Dendritic cell treated with granulocyte-macrophage colony-stimulating factor and Interleukin-4, amounts not matched to agents 40 ng/mL and 50 ng/mL, for 4 days (primary cell): Measurements from ENCODE around the gene CD276.
A peak's percentile ranks its signal among the peaks of the same experiment; 100 is the strongest.
"Not testable (repeated sequence)": the region's sequence is repeated elsewhere in the genome, so short reads cannot be mapped to it uniquely, and the experiment has no call there.

Experiments
- H3K27ac Mint-ChIP-seq: one replicate; pipeline ENCODE4 v1.8.0; 2022; ENCODE audit warnings: mild to moderate bottlenecking, mixed read lengths
- H3K27me3 Mint-ChIP-seq: one replicate; pipeline ENCODE4 v1.8.0; 2022; ENCODE audit warnings: mild to moderate bottlenecking, mixed read lengths
- H3K36me3 Mint-ChIP-seq: one replicate; pipeline ENCODE4 v1.8.0; 2022; ENCODE audit warnings: low read depth, mixed read lengths
- H3K4me1 Mint-ChIP-seq: one replicate; pipeline ENCODE4 v1.8.0; 2022; ENCODE audit warnings: low read depth, mixed read lengths
- H3K4me3 Mint-ChIP-seq: one replicate; pipeline ENCODE4 v1.8.0; 2022; ENCODE audit warnings: mild to moderate bottlenecking, moderate library complexity, mixed read lengths
- H3K9me3 Mint-ChIP-seq: one replicate; pipeline ENCODE4 v1.8.0; 2022; ENCODE audit warnings: mixed read lengths
- intact Hi-C: fragments of 100-400 bp; cut with micrococcal nuclease; formaldehyde crosslinking; loops from one replicate; pipeline ENCODE4 v1.15.0; 2022

CD276 gene

DNA sequence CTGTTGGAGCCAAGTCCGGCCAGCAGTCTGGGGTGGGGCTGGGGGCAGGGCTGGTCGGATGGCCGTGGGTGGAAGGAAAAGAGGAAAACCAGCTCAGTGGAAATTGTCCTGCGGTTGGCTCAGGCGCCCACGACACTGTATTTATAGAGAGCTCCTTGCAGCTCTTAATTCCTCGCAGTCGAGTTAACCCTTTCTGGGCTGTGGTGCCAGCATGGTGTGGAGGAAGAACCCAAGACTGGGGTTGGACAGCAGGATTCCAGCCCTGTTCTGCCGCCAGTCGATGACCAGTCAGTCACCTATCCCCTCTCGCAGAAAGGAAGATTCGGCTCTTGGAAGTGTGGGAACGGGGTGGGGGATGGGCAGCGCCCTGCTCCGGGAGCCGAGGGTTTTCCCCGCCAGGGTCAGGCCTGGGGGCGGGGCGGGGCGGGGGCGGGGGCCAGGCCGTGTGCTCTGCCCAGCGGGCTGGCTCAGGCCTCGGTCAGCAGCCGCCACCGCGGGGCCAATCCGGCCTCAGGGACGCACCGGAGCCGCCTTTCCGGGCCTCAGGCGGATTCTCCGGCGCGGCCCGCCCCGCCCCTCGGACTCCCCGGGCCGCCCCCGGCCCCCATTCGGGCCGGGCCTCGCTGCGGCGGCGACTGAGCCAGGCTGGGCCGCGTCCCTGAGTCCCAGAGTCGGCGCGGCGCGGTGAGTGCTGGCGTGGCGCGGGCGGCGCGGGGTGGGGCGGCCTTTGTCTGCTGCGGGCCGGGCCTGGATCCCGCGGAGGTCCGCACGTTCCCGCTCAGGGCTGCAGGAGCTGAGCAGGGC lies at the start of gene CD276:
Gene CD276, plus strand, starts transcription at position 607 of the 804 bp plus-strand sequence. CDS start 15,257 bp downstream, outside the sequence.
- H3K4me1 Mint-ChIP-seq: peaks cover 42% of the 10 kb centered on the region
- H3K9me3 Mint-ChIP-seq: no peaks in the 10 kb centered on the region
- H3K36me3 Mint-ChIP-seq: peaks cover 8% of the 10 kb centered on the region
- intact Hi-C loops: loop anchor here (2.0 to 10.0 kb wide), 3 partner anchors 13 to 899 kb away; partner anchors contain the start of gene ADPGK
- peaks cover 60% of the 10 kb centered on the region for H3K27me3 Mint-ChIP-seq
- peak within 1 kb of the TSS; percentile 94 for H3K4me3 Mint-ChIP-seq
- H3K27ac Mint-ChIP-seq: peak within 1 kb of the TSS; percentile 87

DNA sequence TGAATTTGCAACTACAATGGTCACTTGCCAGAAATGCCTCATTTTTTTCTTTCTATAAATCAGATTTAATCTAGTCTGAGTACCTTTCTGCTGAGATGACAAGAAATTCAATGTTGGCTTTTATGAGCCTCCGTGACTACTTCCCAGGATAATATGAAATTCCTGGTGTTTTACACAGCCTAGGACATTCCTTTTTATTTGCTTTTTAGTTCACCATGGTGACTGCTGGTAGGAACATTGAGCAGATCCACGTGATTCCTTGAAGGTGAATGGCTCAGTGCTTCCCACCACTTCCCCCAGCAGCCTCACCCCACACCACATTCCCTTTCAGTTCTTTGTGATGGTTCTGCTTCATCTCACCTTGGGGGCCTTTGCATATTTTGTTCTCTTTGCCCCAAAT lies 46.7 kb upstream of the CD276 start:
- H3K27me3 Mint-ChIP-seq: peaks cover 20% of the 10 kb centered on the region
- H3K9me3 Mint-ChIP-seq: peaks cover 8% of the 10 kb centered on the region

GRCh38 chr15:73639464-73639863 lies 44.7 kb upstream of the CD276 start:
- not testable (repeated sequence) for H3K27ac Mint-ChIP-seq, H3K4me1 Mint-ChIP-seq, H3K36me3 Mint-ChIP-seq, H3K4me3 Mint-ChIP-seq, H3K9me3 Mint-ChIP-seq
- peaks cover 20% of the 10 kb centered on the region for H3K27me3 Mint-ChIP-seq
- intact Hi-C loops: loop anchor here (5.0 to 10.0 kb wide), 2 partner anchors 43 to 1525 kb away; partner anchors contain the start of genes CD276, MYO9A and SENP8

More for the DNA sequence above, 46.7 kb upstream of the CD276 start:
- peaks cover 5% of the 10 kb centered on the region for H3K36me3 Mint-ChIP-seq
- intact Hi-C loops: loop anchor here (2.0 to 10.0 kb wide), 3 partner anchors 45 to 1523 kb away; partner anchors contain the start of genes CD276, MYO9A and SENP8
- no peak overlapping the region for H3K4me3 Mint-ChIP-seq
- H3K27ac Mint-ChIP-seq: no peak overlapping the region
- H3K4me1 Mint-ChIP-seq: peaks cover 16% of the 10 kb centered on the region

DNA sequence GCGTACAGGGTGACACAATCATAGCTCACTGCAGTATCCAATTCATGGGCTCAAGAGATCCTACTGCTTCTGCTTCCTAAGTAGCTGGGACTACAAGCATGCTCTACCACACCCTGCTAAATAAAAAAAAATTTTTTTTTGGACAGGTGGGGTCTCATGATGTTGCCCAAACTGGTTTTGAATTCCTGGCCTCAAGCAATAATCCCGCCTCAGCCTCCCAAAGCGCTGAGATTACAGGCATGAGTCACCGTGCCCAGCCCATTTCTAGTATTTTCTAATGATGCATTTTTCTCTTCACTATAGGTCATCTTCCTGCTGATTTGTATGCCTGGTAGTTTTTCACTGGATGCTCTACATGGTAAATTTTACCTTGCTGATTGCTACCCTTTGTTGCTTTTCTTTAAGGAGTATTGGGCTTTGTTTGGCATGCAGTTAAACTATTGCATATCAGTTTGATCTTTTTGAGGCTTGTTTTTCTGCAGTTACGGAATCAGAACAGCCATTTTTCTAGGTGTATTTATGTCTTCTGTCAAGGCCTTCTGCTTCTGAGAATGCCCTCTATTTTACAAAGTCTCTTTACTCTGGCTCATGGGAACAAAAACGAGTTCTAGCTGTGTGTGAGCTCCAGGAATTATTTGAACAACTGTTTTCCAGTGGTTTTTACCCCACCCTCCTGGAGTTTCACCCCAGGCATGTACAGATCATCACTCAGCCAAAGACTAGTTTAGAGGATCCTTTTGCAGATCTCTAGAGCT lies 36.7 kb upstream of the CD276 start:
- Mint-ChIP-seq H3K27ac (no peak overlapping the region), H3K36me3 (no peaks in the 10 kb centered on the region), H3K27me3 (no peaks in the 10 kb centered on the region), H3K9me3 (no peaks in the 10 kb centered on the region), H3K4me1 (peaks cover 28% of the 10 kb centered on the region), H3K4me3 (no peak overlapping the region)
- intact Hi-C loops: no loop called here

DNA sequence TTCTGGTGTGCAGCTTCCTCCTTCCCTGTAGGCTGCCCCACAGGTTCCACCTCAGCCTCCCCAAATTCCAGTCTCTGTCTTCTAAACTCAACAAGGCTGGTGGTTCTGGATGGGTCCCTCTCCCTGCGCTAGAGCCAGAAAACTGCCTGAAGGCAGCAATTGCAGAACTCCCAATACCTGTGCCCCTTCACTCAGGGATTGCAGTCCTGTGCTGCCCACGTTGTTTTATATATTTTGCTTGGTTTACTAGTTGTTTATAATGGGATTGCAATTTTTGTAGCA lies 36.2 kb upstream of the CD276 start:
- Mint-ChIP-seq H3K36me3 (no peaks in the 10 kb centered on the region), H3K27ac (no peak overlapping the region), H3K4me1 (peaks cover 28% of the 10 kb centered on the region)

DNA sequence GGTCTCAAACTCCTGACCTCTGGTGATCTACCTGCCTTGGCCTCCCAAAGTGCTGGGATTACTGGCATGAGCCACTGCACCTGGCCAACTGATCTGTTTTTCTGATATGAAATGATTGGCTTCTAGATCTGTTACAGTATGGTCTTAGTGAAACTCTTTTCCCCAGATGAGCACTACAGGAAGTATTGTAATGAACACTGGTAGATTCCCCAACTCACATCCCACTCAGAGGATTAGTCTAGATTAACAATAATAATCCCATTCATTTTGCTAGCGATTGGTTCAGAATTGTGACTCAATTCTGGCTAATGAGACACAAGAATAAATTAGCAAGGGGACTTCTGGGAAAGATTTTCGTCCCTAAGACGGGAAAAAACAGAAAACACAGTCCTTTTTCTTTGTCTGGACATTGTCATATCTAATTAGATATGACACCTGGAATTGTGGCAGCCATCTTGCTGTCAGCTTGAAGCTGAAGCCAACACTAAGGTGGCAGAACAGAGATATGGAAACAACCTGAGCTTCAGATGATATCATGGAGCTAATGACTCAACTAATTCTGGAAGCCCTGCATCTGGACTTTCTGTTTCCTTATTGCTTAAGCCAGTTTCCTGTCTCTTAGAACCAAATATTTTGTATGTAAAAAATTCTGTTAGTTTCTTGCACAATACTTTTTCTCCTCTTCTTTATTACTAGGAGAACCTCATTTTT lies 33.6 kb upstream of the CD276 start:
- Mint-ChIP-seq H3K27ac (no peak overlapping the region), H3K36me3 (no peaks in the 10 kb centered on the region), H3K27me3 (no peaks in the 10 kb centered on the region), H3K4me1 (peaks cover 38% of the 10 kb centered on the region), H3K4me3 (no peak overlapping the region), H3K9me3 (no peaks in the 10 kb centered on the region)
- intact Hi-C loops: no loop called here

More for the DNA sequence above, 36.2 kb upstream of the CD276 start:
- H3K4me3 Mint-ChIP-seq: no peak overlapping the region
- intact Hi-C loops: no loop called here
- H3K9me3 Mint-ChIP-seq: no peaks in the 10 kb centered on the region
- no peaks in the 10 kb centered on the region for H3K27me3 Mint-ChIP-seq

DNA sequence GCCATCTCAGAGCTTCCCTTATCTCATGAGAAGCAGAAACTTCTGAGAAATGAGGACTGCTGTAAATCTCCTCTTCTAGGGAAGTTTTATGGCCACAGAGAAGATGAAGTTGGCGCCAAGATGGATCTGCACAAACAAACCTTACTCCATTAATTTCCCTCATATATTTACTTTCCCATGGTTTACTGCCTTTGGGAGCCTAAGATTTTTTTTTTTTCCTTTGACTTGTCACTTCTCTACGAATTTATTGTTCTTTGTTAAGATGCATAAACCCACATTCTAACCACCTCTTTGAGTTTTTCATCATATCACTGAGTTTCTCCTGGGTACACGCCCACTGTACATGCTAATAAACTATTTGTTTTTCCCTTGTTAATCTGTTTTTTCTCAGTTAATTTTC lies 29.5 kb upstream of the CD276 start:
- Mint-ChIP-seq H3K27me3 (peaks cover 4% of the 10 kb centered on the region), H3K9me3 (no peaks in the 10 kb centered on the region), H3K27ac (no peak overlapping the region), H3K4me1 (peaks cover 32% of the 10 kb centered on the region), H3K36me3 (no peaks in the 10 kb centered on the region), H3K4me3 (no peak overlapping the region)
- intact Hi-C loops: no loop called here

DNA sequence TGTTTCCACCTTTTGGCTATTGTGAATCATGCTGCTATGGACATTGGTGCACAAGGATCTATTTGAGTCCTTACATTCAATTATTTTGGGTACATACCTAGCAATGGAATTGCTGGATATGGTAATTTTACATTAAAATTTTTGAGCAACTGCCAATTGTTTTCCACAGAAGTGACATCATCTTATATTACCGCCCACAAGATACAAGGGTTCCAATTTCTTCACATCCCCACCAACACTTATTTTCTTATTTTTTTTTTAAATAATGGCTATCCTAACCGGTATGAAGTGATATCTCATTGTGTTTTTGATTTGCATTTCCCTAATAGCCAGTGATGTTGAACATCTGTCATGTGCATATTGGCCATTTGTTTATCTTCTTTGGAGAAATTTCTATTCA lies 28.5 kb upstream of the CD276 start:
- Mint-ChIP-seq H3K36me3 (no peaks in the 10 kb centered on the region), H3K4me3 (no peak overlapping the region), H3K9me3 (no peaks in the 10 kb centered on the region), H3K4me1 (peaks cover 23% of the 10 kb centered on the region), H3K27me3 (peaks cover 4% of the 10 kb centered on the region), H3K27ac (no peak overlapping the region)
- intact Hi-C loops: no loop called here

DNA sequence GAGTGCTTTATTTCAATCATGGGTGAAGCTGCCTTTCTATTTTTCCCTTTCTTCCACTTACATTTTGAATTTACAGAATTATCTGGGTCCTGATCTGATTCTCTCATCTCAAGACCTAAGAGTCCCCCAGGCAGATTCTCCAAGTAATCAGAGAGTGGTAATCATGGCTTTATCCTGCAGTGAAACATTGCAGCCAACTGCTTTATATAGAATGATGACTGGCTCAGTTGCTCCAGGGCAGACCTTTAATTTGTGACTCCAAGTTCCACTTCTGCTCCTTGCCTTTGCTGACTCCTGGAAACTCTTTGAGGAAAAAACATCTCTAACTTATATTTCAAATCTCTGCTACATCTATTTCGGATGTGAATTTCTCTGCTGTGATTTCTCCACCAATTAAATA lies 25.5 kb upstream of the CD276 start:
- intact Hi-C loops: no loop called here
- H3K27me3 Mint-ChIP-seq: peaks cover 7% of the 10 kb centered on the region
- H3K9me3 Mint-ChIP-seq: peaks cover 10% of the 10 kb centered on the region
- no peak overlapping the region for H3K27ac Mint-ChIP-seq
- H3K36me3 Mint-ChIP-seq: no peaks in the 10 kb centered on the region
- H3K4me3 Mint-ChIP-seq: no peak overlapping the region
- peaks cover 10% of the 10 kb centered on the region for H3K4me1 Mint-ChIP-seq

- Mint-ChIP-seq H3K27ac (no peak overlapping the region), H3K9me3 (peaks cover 10% of the 10 kb centered on the region), H3K36me3 (no peaks in the 10 kb centered on the region), H3K27me3 (peaks cover 7% of the 10 kb centered on the region), H3K4me3 (no peak overlapping the region), H3K4me1 (peaks cover under 1% of the 10 kb centered on the region)
- intact Hi-C loops: no loop called here
Measured at GRCh38 chr15:73660455-73660854, 23.7 kb upstream of the CD276 start.

DNA sequence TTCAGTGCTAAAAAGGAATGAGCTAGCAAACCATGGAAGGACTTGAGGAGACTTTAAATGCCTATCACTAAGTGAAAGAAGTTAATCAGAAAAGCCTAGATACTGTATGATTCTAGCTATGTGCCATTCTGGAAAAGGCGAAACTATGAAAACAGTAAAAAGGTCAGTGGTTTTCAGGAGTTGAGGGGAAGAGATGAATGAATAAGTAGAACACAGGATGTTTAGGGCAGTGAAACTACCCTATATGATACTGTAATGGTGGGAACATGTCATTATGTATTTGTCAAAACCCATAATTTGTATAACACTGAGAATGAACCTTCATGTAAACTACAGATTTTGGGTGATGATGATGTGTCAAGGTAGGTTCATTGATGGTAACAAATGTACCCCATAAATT lies 9.6 kb upstream of the CD276 start:
- intact Hi-C loops: no loop called here
- H3K4me3 Mint-ChIP-seq: no peak overlapping the region
- H3K27me3 Mint-ChIP-seq: peaks cover 40% of the 10 kb centered on the region
- H3K4me1 Mint-ChIP-seq: peaks cover 9% of the 10 kb centered on the region
- no peaks in the 10 kb centered on the region for H3K9me3 Mint-ChIP-seq
- no peaks in the 10 kb centered on the region for H3K36me3 Mint-ChIP-seq
- no peak overlapping the region for H3K27ac Mint-ChIP-seq

DNA sequence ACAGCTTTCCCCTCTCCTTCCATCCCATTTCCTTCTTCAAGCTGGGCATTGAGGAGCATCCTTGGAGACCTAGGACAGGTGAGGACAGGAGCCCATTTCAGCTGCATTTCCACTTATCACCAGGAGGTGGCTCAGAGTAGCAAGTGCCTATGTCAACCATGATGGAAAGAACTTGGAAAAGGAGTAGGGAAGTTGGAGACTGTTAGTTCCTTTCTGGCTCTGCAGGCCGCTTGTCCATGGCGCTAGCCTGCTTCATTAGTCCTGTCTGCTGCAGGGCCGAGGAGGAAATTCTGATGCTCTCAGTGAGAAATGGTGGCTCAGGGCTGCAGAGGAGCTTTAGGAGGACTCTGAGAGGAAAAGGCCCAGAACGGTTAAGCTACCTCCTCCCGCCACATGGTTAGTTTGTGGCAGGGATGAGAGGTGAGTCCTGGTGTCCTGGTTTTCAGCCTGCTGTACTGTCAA lies 7.0 kb upstream of the CD276 start:
- H3K27me3 Mint-ChIP-seq: peaks cover 42% of the 10 kb centered on the region
- H3K27ac Mint-ChIP-seq: no peak overlapping the region
- H3K9me3 Mint-ChIP-seq: no peaks in the 10 kb centered on the region
- H3K36me3 Mint-ChIP-seq: no peaks in the 10 kb centered on the region
- H3K4me1 Mint-ChIP-seq: peaks cover 28% of the 10 kb centered on the region
- no peak overlapping the region for H3K4me3 Mint-ChIP-seq
- intact Hi-C loops: loop anchor here (1.0 kb wide), 1 partner anchor 23 kb away; no protein-coding TSS in a partner anchor

GRCh38 chr15:73677733-73678132 lies 6.5 kb upstream of the CD276 start:
- intact Hi-C loops: loop anchor here (1.0 kb wide), 1 partner anchor 23 kb away; no protein-coding TSS in a partner anchor
- Mint-ChIP-seq H3K27ac (no peak overlapping the region), H3K4me1 (peaks cover 33% of the 10 kb centered on the region), H3K9me3 (no peaks in the 10 kb centered on the region), H3K27me3 (peaks cover 47% of the 10 kb centered on the region), H3K4me3 (no peak overlapping the region), H3K36me3 (no peaks in the 10 kb centered on the region)

DNA sequence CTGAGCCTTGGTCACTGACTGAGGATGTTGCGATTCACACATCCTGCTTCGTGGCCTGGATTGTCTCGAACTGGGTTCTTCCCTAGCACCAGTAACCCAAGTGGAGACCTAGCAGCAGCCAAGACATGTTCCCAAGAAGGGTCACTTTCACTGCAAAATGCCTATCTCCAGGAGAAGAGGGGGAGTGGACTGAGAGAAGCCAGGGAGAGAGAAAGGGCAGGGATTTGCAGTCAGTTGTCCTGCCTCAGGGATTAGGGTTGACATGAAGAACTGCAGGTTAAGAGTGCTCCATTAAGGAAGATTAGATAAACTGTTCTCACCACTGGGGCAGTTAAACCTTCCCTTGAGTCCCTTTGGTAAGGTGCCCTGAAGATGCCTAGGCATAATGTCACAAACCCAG lies 5.7 kb upstream of the CD276 start:
- peaks cover 41% of the 10 kb centered on the region for H3K4me1 Mint-ChIP-seq
- intact Hi-C loops: no loop called here
- peak overlapping the region; percentile 40 for H3K27ac Mint-ChIP-seq
- no peak overlapping the region for H3K4me3 Mint-ChIP-seq
- peaks cover 50% of the 10 kb centered on the region for H3K27me3 Mint-ChIP-seq
- no peaks in the 10 kb centered on the region for H3K9me3 Mint-ChIP-seq
- H3K36me3 Mint-ChIP-seq: no peaks in the 10 kb centered on the region
